Fibroblast of mammary gland (primary cell): Measurements from ENCODE around the gene SEMA4A.
"Not testable (repeated sequence)": the region's sequence is repeated elsewhere in the genome, so short reads cannot be mapped to it uniquely, and the experiment has no call there.

Source experiments
- DNase-seq: peaks from one replicate; pipeline ENCODE4 v3.0.0-alpha.2; 2010; ENCODE audit warnings: low read depth
- H3K4me3 ChIP-seq: 2 replicates; pipeline ENCODE4 v1.5.1; 2011; ENCODE audit warnings: low read depth, mild to moderate bottlenecking, low read length, moderate library complexity; ENCODE audit not compliant: control insufficient read depth
- TF ChIP-seq, protein P1 (sequence below): conservative IDR thresholded peaks from 2 replicates; pipeline ENCODE4 v1.5.1; 2011; ENCODE audit warnings: low read depth, low read length, inconsistent platforms; ENCODE audit not compliant: control insufficient read depth, insufficient read depth

SEMA4A gene

DNA sequence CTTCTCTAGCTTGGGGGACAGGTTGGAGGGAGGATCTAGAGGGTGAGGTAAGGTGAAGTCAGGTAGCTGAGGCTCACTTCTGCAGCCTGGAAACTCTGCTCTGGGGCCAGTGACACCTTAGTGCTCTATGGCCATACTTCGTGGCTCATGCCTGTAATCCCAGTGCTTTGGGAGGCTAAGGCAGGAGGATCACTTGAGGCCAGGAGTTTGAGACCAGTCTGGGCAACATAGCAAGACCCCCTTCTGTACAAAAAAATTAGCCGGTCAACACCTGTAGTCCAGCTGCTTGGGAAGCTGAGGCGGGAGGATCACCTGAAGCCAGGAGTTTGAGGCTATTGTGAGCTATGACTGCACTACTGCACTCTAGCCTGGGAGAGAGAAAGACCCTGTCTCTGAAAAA, 33.1 kb upstream of the SEMA4A start:
- TF ChIP-seq, protein P1, sequence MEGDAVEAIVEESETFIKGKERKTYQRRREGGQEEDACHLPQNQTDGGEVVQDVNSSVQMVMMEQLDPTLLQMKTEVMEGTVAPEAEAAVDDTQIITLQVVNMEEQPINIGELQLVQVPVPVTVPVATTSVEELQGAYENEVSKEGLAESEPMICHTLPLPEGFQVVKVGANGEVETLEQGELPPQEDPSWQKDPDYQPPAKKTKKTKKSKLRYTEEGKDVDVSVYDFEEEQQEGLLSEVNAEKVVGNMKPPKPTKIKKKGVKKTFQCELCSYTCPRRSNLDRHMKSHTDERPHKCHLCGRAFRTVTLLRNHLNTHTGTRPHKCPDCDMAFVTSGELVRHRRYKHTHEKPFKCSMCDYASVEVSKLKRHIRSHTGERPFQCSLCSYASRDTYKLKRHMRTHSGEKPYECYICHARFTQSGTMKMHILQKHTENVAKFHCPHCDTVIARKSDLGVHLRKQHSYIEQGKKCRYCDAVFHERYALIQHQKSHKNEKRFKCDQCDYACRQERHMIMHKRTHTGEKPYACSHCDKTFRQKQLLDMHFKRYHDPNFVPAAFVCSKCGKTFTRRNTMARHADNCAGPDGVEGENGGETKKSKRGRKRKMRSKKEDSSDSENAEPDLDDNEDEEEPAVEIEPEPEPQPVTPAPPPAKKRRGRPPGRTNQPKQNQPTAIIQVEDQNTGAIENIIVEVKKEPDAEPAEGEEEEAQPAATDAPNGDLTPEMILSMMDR: no peak

DNA sequence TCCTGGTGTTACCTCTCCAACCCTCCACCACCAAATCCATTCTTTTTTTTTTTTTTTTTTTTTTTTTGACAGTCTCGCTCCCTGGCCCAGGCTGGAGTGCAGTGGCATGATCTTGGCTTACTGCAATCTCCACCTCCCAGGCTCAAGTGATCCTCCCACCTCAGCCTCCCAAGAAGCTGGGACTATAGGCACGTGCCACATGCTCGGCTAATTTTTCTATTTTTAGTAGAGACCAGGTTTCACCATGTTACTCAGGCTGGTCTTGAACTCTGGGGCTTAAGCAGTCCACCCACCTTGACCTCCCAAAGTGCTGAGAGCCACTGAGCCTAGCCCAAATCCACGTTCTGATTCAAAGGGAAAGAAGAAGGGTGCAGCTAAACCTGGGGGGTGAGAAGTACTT, 32.4 kb upstream of the SEMA4A start:
- H3K4me3 ChIP-seq: peak overlapping the region; percentile 99
- not testable (repeated sequence) for DNase-seq

More for the DNA sequence above, 33.1 kb upstream of the SEMA4A start:
- peak overlapping the region; percentile 99 for H3K4me3 ChIP-seq
- no peak for DNase-seq

DNA sequence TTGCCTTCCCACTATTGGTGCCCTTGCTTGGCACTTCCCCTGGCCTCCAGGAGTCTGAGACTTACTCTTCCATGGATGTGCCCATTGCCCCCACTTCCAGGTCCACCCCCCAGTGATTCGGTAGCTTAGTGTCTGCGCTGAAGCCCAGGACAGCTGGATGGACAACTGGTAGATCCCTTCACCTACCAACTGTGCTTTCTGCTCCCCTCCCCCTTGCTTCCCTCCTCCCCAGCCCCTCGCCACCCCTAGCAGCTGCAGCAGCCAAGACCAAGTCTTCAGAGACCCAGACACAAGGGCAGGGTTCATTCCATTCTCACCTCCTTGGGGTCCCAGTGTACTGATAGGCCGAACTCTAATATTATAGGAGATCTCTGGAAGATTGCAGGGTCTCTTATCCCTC, 31.9 kb upstream of the SEMA4A start:
- H3K4me3 ChIP-seq: peak overlapping the region; percentile 99
- DNase-seq: no peak
- TF ChIP-seq, protein P1: no peak

DNA sequence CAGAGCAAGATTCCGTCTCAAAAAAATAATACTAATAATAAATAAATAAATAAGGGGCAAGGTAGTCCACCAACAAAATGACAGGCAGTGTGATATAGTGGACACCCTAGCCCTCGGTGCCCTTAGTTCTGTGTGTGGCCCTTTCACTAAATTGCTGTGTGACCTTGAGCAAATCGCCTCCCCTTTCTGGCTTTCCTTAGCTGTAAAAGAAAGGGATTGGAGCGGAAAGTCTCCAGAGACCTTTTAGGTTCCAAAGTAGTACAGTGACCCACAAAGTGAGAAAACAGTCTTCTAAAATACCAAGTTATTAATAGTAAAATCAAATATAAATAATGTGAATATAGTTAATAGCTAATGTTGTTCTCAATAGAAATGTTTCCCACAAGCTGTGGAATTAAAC, 31.3 kb upstream of the SEMA4A start:
- TF ChIP-seq, protein P1: no peak
- DNase-seq: no peak
- peak overlapping the region; percentile 99 for H3K4me3 ChIP-seq

DNA sequence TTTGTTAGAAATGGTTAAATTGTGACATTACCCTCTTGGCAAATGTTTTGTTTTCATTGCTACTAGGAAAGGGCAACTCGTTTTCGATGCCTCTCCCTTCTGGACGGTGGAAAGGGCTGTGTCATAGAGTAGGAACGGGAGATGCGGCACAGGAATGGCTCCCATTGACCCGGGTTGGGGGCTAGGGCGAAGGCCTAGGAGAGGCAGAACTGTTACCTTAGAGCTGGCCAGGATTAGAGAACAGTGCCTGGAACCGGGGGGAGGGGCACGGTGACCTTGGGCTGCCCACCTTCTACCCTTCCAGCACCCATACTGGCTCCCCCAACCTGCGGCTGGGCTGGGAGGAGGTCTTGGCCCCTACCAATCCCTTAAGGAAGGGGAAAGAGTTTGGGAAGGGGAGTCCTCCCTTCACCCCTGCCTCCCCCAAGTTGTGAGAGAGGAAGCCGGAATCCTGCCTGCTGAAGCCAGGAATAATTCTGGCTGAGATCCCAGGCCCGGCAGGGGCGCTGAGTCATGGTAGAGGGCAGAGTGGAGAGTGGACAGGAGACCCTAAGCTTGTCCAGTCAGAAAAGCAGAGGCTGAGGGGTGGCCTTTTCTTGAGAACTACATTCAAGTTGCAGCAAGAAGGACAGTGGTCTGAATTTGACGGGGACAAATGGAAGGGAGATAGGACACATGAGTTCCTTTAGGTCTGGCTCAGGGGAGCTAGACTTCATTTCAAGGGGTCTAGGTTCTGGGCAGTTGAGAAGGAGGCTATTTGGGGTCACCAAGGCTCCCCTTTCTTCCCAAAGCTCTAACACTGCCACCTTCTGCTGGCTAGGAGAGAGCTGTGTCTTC, 30.6 kb upstream of the SEMA4A start:
- peak; percentile 96 for DNase-seq
- TF ChIP-seq, protein P1: no peak
- peak overlapping the region; percentile 99 for H3K4me3 ChIP-seq

DNA sequence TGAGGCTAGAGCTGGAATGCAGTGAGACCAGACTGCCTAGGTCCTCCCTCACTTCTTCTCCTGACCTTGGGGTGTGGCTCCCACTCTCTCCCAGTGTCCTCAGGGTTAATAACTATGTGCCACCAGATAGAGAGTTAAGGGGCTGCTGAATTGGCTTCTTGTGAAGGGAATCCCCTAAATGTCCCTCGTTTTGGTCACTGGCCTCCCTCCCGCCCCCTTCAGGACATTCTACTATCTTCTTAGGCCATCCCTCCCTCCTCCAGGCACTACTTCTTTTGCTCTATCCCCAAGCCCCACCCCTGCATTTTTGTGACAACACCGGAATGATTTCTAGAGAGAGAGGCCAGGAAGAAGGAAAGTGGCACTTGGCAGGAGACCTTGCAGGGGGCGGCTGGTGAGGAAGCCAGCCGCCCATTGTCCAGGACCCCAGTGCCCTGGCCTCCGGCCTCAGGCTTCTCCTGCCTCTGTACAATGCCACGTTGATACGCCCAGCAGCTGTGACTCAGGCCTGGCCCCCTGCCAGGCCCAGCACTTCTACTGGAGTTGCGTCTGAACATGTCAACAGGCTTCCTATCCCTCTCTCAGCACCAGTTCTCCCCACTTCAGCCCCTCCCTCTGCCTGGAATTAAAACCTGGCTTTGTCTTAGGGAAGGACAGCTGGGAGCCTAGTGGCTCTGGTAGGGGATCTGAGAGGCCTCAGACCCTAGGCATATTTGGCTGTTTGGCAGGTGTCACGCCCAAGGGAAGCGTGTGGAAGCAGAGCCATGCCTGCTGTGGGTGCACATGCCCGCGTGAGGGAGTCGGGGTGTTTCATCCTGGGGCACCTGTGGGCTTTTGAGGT, 29.8 kb upstream of the SEMA4A start:
- H3K4me3 ChIP-seq: peak overlapping the region; percentile 34
- peak; percentile 98 for DNase-seq
- TF ChIP-seq, protein P1: peak; percentile 39

DNA sequence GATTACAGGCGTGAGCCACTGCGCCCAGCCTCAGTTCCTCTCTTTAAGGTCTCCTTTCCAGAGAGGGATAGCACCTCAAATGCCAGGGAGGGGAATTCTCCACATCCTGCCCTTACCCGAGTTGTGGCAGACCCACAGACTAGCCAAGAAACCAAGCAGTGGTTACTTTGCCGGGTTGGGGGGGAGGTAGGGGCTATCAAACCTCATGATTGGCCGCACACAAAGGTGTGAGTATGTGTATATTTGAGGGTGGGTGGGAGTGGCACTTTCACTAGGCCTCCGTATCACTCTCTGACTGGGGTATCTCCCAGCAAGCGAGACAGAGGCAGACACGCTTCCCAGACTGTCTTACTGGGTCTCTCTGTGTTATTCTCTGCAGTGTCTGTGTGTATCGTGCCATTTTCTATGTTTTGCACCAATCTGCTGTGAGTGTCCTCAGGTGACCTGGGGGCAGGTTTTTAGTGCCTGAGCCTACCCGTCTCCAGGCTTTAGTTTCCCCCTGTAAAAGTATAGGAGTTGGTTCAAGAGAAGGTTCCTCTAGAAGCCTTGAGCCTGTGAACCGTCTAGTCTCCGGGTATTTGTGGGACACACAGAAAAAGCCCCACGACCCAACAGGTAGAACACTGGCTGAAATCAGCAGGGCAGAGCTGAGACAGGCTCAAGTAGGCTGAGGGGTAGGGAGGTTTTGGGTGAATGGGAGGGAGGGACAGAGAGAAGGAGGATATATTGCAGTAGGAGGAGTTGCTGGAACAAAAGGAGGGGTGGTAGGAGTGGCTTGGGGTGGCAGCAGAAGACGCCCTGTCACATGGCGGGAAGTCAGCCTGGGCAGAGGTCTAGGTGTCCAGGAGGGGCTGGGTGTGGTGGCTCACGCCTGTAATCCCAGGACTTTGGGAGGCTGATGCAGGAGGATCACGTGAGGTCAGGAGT, 28.6 kb upstream of the SEMA4A start:
- peak; percentile 67 for DNase-seq
- peak overlapping the region; percentile 13 for H3K4me3 ChIP-seq

DNA sequence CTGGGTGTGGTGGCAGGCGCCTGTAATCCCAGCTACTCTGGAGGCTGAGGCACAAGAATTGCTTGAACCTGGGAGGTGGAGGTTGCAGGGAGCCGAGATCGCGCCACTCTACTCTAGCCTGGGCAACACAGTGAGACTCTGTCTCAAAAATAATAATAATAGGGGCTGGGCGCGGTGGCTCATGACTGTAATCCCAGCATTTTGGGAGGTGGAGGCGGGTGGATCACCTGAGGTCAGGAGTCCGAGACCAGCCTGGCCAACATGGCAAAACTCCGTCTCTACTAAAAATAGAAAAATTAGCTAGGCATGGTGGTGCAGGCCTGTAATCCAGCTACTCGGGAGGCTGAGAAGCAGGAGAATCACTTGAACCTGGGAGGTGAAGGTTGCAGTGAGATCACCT, 27.8 kb upstream of the SEMA4A start:
- not testable (repeated sequence) for DNase-seq, H3K4me3 ChIP-seq

More for the DNA sequence above, 28.6 kb upstream of the SEMA4A start:
- TF ChIP-seq, protein P1: no peak
